K562 (cell line): ENCODE measurements around the gene CACNG8. TPM values are rescaled to one million over a fixed set of nuclear protein-coding genes. Genes with fewer than 3 reads are reported as not detected.

Experiments used
- ATAC-seq: fragments of 200-7000 bp; cut with Tn5 transposase; 3 replicates; pipeline ENCODE4 v1.9.1; 2020; ENCODE audit warnings: moderate library complexity
- BruUV-seq: library from RNA; stranded (reverse); fragments of 400-500 nt; replicated peaks from 2 replicates; lab custom pipeline; 2021; lab: Mats Ljungman, UMichigan
- CTCF ChIA-PET: fragments of 300-600 bp; formaldehyde crosslinking; extraction: SDS; loops from one replicate; lab custom pipeline; 2021; ENCODE audit warnings: low intra/inter-chr PET ratio; lab: Yijun Ruan, JAX
- POLR2A ChIA-PET: fragments of 300-600, 350-650 bp; sonication (Branson Sonifier 250); formaldehyde crosslinking; extraction: SDS; loops from one replicate; lab custom pipeline; 2021; ENCODE audit warnings: antibody characterized with exemption, inconsistent platforms; lab: Yijun Ruan, JAX
- DNase-seq, 4 experiments: peaks; one replicate each; pipeline versions ENCODE4 v3.0.0 to v3.0.0-alpha.2; 2011 to 2018; ENCODE audit warnings: low spot score in 3 of 4, mixed read lengths in 3 of 4; ENCODE audit errors: extremely low read depth in 1 of 4
- FAIRE-seq: peaks from 2 replicates; lab custom pipeline; 2011; peaks lifted over from hg19 to GRCh38; lab: Jason Lieb, UNC
- H2AFZ ChIP-seq: 2 replicates; pipeline ENCODE4 v1.6.0; 2011; ENCODE audit warnings: low read depth, low read length, control low read depth, inconsistent platforms
- H3K27ac ChIP-seq: fragments of 200-600 bp; 3 replicates; pipeline ENCODE4 v1.8.0; 2011; ENCODE audit warnings: low read depth, mild to moderate bottlenecking, control low read depth, inconsistent platforms, low read length, moderate library complexity, mixed read lengths; ENCODE audit errors: extremely low read depth
- H3K27me3 ChIP-seq, 2 experiments: fragments of 300-600 bp in 1 of 2; 2 replicates in 1 of 2; 3 replicates in 1 of 2; pipeline versions ENCODE4 v1.6.0 to v1.8.0; 2011; ENCODE audit warnings: inconsistent platforms in 2 of 2, low read length in 2 of 2, mild to moderate bottlenecking in 1 of 2, mixed read lengths in 1 of 2, moderate library complexity in 1 of 2; ENCODE audit not compliant: control insufficient read depth in 2 of 2, insufficient read depth in 2 of 2
- H3K36me3 ChIP-seq: fragments of 300-600 bp; 3 replicates; pipeline ENCODE4 v1.8.0; 2011; ENCODE audit warnings: mild to moderate bottlenecking, low read length, inconsistent platforms; ENCODE audit not compliant: control insufficient read depth, insufficient read depth
- H3K4me1 ChIP-seq, 2 experiments: fragments of 200-600 bp in 1 of 2; replicated peaks in 1 of 2; 2 replicates in 1 of 2; 3 replicates in 1 of 2; pipeline versions ENCODE4 v1.5.1 to v1.8.0; 2011; ENCODE audit warnings: inconsistent platforms in 2 of 2, low read length in 2 of 2, mild to moderate bottlenecking in 1 of 2, mixed read lengths in 1 of 2, moderate library complexity in 1 of 2; ENCODE audit not compliant: control insufficient read depth in 2 of 2, insufficient read depth in 2 of 2
- H3K4me2 ChIP-seq: 2 replicates; pipeline ENCODE4 v1.6.1; 2011; ENCODE audit warnings: low read length, control low read depth, inconsistent platforms, mixed read lengths; ENCODE audit not compliant: insufficient read depth
- H3K4me3 ChIP-seq: fragments of 200-600 bp; sonication (generic), shearing (Covaris generic); 2 replicates; pipeline ENCODE4 v1.5.1; 2016; ENCODE audit warnings: control low read depth, inconsistent platforms
- H3K79me2 ChIP-seq: fragments of 200-600 bp; 3 replicates; pipeline ENCODE4 v1.8.0; 2011; ENCODE audit warnings: low read length, inconsistent platforms; ENCODE audit not compliant: control insufficient read depth, insufficient read depth
- H3K9ac ChIP-seq, 2 experiments: 2 replicates each; pipeline versions ENCODE4 v1.6.0 to v1.6.1; 2011; ENCODE audit warnings: low read depth in 2 of 2, low read length in 2 of 2, control low read depth in 1 of 2, inconsistent platforms in 1 of 2, mild to moderate bottlenecking in 1 of 2, mixed read lengths in 1 of 2; ENCODE audit not compliant: insufficient read depth in 1 of 2
- H3K9me1 ChIP-seq: one replicate; pipeline ENCODE4 v1.6.0; 2011; ENCODE audit warnings: inconsistent platforms, mild to moderate bottlenecking, low read length, moderate library complexity; ENCODE audit not compliant: control insufficient read depth, insufficient read depth
- H3K9me3 ChIP-seq: replicated peaks from 2 replicates; pipeline ENCODE4 v1.5.1; 2011; ENCODE audit warnings: low read depth, low read length, inconsistent platforms; ENCODE audit not compliant: control insufficient read depth, insufficient read depth
- H4K20me1 ChIP-seq: replicated peaks from 2 replicates; pipeline ENCODE4 v1.6.1; 2011; ENCODE audit warnings: low read length, inconsistent platforms, mixed read lengths; ENCODE audit not compliant: control insufficient read depth, insufficient read depth
- BACH1 ChIP-seq: fragments of 200-800 bp; sonication (Bioruptor generic); IDR thresholded peaks from 2 replicates; pipeline ENCODE4 v1.6.1; 2016; ENCODE audit warnings: missing genetic modification characterization, missing compliant biosample characterization
- BRD4 ChIP-seq: fragments of 200-600 bp; sonication (generic); IDR thresholded peaks from 2 replicates; pipeline ENCODE4 v1.6.1; 2017; ENCODE audit warnings: inconsistent platforms
- E2F5 ChIP-seq: sonication (generic); formaldehyde crosslinking; IDR thresholded peaks from 2 replicates; pipeline ENCODE4 v1.8.0; 2022; ENCODE audit warnings: mild to moderate bottlenecking, missing genetic modification reagents
- EHMT2 ChIP-seq: fragments of 450-650 bp; IDR thresholded peaks from 2 replicates; pipeline ENCODE4 v1.6.1; 2018; ENCODE audit warnings: antibody characterized with exemption
- PKNOX1 ChIP-seq: fragments of 450-650 bp; IDR thresholded peaks from 2 replicates; pipeline ENCODE4 v1.6.1; 2016
- SMARCA4 ChIP-seq: fragments of 450-650 bp; IDR thresholded peaks from 2 replicates; pipeline ENCODE4 v1.6.1; 2016
- TSC22D4 ChIP-seq: fragments of 450-650 bp; IDR thresholded peaks from 2 replicates; pipeline ENCODE4 v1.6.1; 2016; ENCODE audit warnings: missing genetic modification characterization, missing biosample characterization, control low read depth
- WGBS: fragments of 100-300 bp; shearing (Covaris generic); methylation state at CpG from one replicate; pipeline ENCODE4 v1.1.6; 2016; ENCODE audit warnings: low coverage, mixed read lengths; ENCODE audit not compliant: insufficient coverage; ENCODE audit errors: missing lambda C conversion rate; 5-methylcytosine and 5-hydroxymethylcytosine counted together
- in situ Hi-C: fragments of 300-500 bp; cut with MboI; formaldehyde crosslinking; loops from 4 replicates; pipeline ENCODE4 v1.15.0; 2018; ENCODE audit warnings: inconsistent platforms, mixed read lengths
- intact Hi-C: fragments of 100-400 bp; cut with micrococcal nuclease; formaldehyde crosslinking; loops from 2 replicates; pipeline ENCODE4 v1.14.2; 2022
- polyA plus RNA-seq, 8 experiments: library from polyadenylated mRNA; depleted of rRNA in 4 of 8; stranded (reverse) in 5 of 8; unstranded in 3 of 8; fragments of >200 nt; fragmentation: Nextera tagmentation in 2 of 8; fragmentation: Illumina TruSeq in 1 of 8; extraction: Ambion mirVana in 2 of 8; extraction: Trizol in 1 of 8; gene quantifications; 2 replicates each; pipeline versions ENCODE4 v1.2.1 to v1.2.3, GENCODE V29; 2011 to 2014; ENCODE audit warnings: inconsistent platforms in 1 of 8, missing spikeins in 1 of 8
- total RNA-seq, 7 experiments: library from RNA; depleted of rRNA in 6 of 7; stranded (reverse); fragments of >200 nt in 6 of 7; fragmentation: Illumina TruSeq in 2 of 7; extraction: Trizol in 2 of 7; gene quantifications; 2 replicates each; pipeline versions ENCODE4 v1.2.1 to v1.2.3, GENCODE V29; 2011 to 2021; ENCODE audit warnings: low replicate concordance in 1 of 7

Gene CACNG8
- total and polyA plus RNA-seq, 9 of the 15 experiments (the other 6 are each of a cell fraction or from before 2014, with no cell fraction given): 0.02 to 0.05 TPM; not detected in 7

- Histone ChIP-seq H3K79me2 (no peaks in the 10 kb centered on the region), H3K9ac (no peak overlapping the region), H3K9me3 (no peaks in the 10 kb centered on the region), H3K4me1 (no peaks in the 10 kb centered on the region; a peak in 1 of 5 replicates), H2AFZ (no peak overlapping the region), H3K27me3 (peaks cover 28 to 51% of the 10 kb centered on the region in 2 experiments), H4K20me1 (no peaks in the 10 kb centered on the region), H3K4me3 (no peak overlapping the region), H3K27ac (no peak overlapping the region), H3K4me2 (no peak overlapping the region), H3K9me1 (no peaks in the 10 kb centered on the region), H3K36me3 (no peaks in the 10 kb centered on the region)
- WGBS: 2% methylated on average over 7 of the region's 7 CpGs
- ATAC-seq (no peak), FAIRE-seq (no peak), DNase-seq (no peak)
- BruUV-seq: no TSS peak
- ChIA-PET CTCF (no interaction called here), POLR2A (interaction anchor here (0.6 to 0.7 kb wide), 3 partner anchors 238 to 1279 kb away, joined by 3 to 5 read pairs (median 3); no protein-coding TSS in a partner anchor)
- intact Hi-C loops (no loop called here), in situ Hi-C loops (no loop called here)
- TF ChIP-seq PKNOX1 (no peak), EHMT2 (no peak), BACH1 (tag) (no peak), E2F5 (CRISPR knock-in tag) (no peak), SMARCA4 (no peak), TSC22D4 (no peak), BRD4 (no peak)
These were observed 4.2 kb downstream of the CACNG8 start for GRCh38 chr19:53966931-53967330.
